Posterior vena cava (tissue), 2 donors: ENCODE measurements around the gene LINGO1. TPM values are rescaled to one million over a fixed set of nuclear protein-coding genes. Genes with fewer than 3 reads are reported as not detected.

ENCODE experiments used
- DNase-seq: peaks from one replicate; pipeline ENCODE4 v3.0.0-alpha.2; 2020; ENCODE audit warnings: low spot score
- intact Hi-C, 2 donors: fragments of 100-400 bp; cut with DNase I; formaldehyde crosslinking; loops; one replicate each; pipeline versions ENCODE4 v1.14.1 to v1.14.2; 2022 to 2023
- total RNA-seq, 2 donors: library from RNA; stranded (reverse); fragmentation: NEBNext Ultra II Directional; extraction: Animal tissue kit (Norgen Biotek cat#: 25700); gene quantifications; one replicate each; pipeline ENCODE4 v1.2.1, GENCODE V29; 2021
- donor health status: DM: yes; HTN: yes; CAD: no.
- donor health status: DM: yes; HTN: yes; CAD: no.

Gene LINGO1
- total RNA-seq, 2 donors from 2014 or later: 1.9 to 2.2 TPM

DNA sequence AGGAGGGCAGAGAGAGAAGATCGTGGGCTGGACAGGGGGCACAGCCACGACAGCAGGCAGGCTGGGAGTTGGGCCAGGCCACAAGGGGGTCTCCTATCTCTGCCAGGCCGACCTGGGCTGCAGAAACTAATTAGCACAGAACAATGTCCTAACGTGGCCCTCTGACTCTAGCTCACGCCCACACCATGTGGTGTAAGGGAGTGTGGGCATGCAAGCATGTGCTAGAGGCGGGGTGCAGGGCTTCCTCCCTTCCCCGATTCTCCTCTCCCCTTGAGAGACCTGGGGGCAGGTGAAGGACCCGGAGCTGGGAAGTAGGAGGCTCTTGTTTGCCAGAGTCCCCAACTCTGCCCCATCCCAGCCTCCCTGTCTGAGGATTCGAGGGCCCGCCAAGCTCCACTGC lies 65.5 kb downstream of the LINGO1 start:
- intact Hi-C loops: loop anchor here in 1 of 2 donors (10.0 kb wide), 1 partner anchor 58 kb away; no protein-coding TSS in a partner anchor

DNA sequence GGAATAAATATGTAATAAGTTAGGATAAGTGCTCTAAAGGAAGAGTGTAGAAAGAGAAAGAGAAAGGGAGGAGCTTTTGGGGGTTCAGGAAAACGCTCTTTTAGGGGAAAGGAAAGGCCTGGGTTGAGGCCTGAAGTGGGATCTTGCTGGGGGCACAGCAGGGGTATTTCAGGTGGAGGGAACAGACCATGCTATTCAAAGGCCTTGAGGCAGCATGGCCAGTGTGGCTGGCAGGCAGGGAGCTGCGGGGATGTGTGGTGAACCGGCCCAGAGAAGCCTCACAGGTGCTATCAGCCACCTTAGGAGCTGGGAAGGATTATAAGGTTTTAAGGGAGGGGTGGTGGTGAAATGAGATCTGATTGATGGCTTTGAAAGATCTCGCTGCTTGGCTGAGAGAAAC lies 66.6 kb downstream of the LINGO1 start:
- intact Hi-C loops: loop anchor here in 1 of 2 donors (10.0 kb wide), 1 partner anchor 59 kb away; no protein-coding TSS in a partner anchor
- DNase-seq: no peak

More for the DNA sequence above, 65.5 kb downstream of the LINGO1 start:
- DNase-seq: no peak

DNA sequence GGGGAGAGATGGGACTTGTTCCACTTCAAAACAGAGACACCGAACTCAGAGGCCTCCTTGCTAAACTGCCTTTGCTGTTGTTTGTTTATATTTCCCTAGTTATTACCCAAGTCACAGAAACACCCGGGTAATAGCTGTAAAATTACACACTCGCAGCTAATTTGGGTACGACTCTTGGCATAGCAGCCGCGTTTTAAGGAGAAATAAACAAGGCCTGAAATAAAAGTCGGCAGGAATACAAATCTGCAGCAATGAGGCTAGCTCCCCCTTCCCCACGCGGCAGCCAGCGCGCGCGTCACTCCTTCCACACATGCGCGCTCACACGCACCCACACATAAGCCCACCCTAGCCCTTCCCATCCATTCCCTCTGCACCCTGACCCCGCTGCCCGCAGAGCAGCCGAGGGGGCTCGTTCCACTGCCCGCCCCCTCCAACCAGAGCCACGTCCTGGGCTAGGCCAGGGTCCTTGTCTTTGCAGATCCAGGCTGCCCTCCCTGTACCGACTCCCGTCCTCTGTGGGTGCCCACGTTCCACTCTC lies 67.3 kb downstream of the LINGO1 start:
- intact Hi-C loops: loop anchor here in 1 of 2 donors (10.0 kb wide), 1 partner anchor 59 kb away; no protein-coding TSS in a partner anchor

DNA sequence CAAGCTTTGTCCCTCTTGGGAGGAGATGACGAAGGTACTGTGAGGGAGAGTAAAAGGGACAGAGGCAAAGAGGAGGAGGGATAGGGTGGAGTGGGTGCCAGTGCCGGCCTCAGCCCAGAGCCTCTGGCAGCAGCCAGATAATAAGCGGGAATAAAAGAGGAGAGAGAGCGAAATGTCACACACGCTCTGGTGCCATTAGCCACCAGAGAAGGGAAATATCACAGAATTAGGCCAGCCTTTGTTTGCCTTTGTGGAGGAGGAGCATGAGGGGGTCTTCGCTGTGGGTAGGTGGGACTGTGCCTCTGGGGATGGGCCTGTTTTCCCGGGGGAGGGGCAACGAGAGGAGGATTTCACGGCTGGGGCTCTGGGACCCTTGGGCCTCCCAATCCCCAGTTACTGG lies 67.8 kb downstream of the LINGO1 start:
- intact Hi-C loops: loop anchor here in 1 of 2 donors (10.0 kb wide), 1 partner anchor 60 kb away; no protein-coding TSS in a partner anchor

More for the DNA sequence above, 67.3 kb downstream of the LINGO1 start:
- DNase-seq: no peak

DNA sequence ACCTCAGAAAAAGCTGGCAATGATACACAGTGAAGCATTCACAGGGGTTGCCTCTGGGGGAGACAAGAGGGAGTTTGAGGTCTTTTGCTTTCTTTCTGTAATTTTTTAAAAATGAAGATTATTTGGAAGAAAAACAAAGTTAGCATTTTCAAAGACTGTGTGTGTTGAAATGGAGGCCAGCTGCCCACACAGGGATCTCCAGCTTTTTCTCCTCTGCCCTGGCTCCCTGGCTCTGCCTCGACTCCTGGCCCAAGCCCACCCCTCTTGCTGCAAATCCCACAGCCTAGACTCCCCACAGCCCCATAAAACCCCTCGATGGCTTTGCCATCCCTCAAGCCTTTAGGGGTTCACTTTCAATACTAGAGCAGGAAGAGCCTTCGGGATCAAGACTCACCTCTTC lies 68.4 kb downstream of the LINGO1 start:
- no peak for DNase-seq
- intact Hi-C loops: loop anchor here in 1 of 2 donors (10.0 kb wide), 1 partner anchor 60 kb away; no protein-coding TSS in a partner anchor

More for the DNA sequence above, 67.8 kb downstream of the LINGO1 start:
- no peak for DNase-seq

DNA sequence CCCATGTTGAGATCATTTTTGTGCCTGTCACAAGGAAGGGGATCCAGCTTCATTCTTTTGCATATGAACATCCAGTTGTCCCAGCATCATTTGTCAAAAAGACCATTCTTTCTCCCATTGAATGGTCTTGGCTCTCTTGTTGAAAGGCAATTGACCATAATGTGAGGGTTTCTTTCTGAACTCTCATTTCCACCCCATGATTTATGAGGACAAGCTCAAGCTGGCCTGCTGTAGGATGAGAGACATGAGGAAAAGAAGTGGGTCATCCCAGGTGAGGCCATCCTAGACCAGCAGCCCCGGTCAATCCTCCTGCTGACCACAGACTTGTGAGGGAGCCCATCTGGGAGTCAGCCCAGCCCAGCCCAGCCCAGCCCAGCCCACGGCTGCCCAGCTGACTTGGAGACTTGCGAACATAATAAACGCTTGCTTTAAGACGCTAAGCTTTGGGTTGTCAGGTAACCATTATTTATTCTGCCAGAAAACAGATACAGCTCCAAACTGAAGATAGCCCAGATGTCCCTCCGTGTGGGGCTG lies 69.0 kb downstream of the LINGO1 start:
- DNase-seq: no peak
- intact Hi-C loops: loop anchor here in 1 of 2 donors (10.0 kb wide), 1 partner anchor 61 kb away; no protein-coding TSS in a partner anchor

Other genes starting within 250 kb of the LINGO1 start
- 100 to 1,000 TPM in 1 of 2 donors, 10 to 100 TPM in 1; 78.6 to 101 TPM for gene PEAK1, start 212.8 kb downstream of the LINGO1 start, total RNA-seq
- 10 to 100 TPM; 22.2 to 24.6 TPM for gene HMG20A, start 212.0 kb downstream of the LINGO1 start, total RNA-seq